Activated naive CD4-positive, alpha-beta T cell treated with anti-CD3 and anti-CD28 coated beads, Interleukin-2, amount 50 U/mL, for 72 hours (primary cell): ENCODE data around the gene CLCF1. TPM values are rescaled to one million over a fixed set of nuclear protein-coding genes. Genes with fewer than 3 reads are reported as not detected.
A peak's percentile ranks its signal among the peaks of the same experiment; 100 is the strongest.

Source experiments
- ATAC-seq, 2 donors: fragments of 150-1000 bp; cut with Tn5 transposase; 2 replicates each; pipeline ENCODE4 v1.10.0; 2021; ENCODE audit warnings: mild to moderate bottlenecking in 2 of 2, moderate library complexity in 2 of 2
- DNase-seq, 2 donors: peaks; one replicate each; pipeline ENCODE4 v3.0.0; 2021 to 2022; ENCODE audit warnings: low spot score in 2 of 2
- H3K27ac Mint-ChIP-seq, 2 donors: one replicate each; pipeline ENCODE4 v1.8.0; 2022; ENCODE audit warnings: mild to moderate bottlenecking in 2 of 2, mixed read lengths in 2 of 2
- H3K36me3 Mint-ChIP-seq, 2 donors: one replicate each; pipeline ENCODE4 v1.8.0; 2022; ENCODE audit warnings: mixed read lengths in 2 of 2
- H3K9me3 Mint-ChIP-seq, 2 donors: one replicate each; pipeline ENCODE4 v1.8.0; 2022; ENCODE audit warnings: mixed read lengths in 2 of 2
- total RNA-seq, 2 donors: library from RNA; stranded (reverse); gene quantifications; one replicate each; pipeline ENCODE4 v1.2.3, GENCODE V29; 2022

The CLCF1 gene
- total RNA-seq, 2 donors from 2014 or later = 0.89 TPM; not detected in 1

GRCh38 chr11:67372321-67372992 is 941 bp downstream of the CLCF1 start:
- Mint-ChIP-seq H3K27ac (no peak overlapping the region), H3K9me3 (no peaks in the 10 kb centered on the region), H3K36me3 (no peaks in the 10 kb centered on the region)
- ATAC-seq (no peak), DNase-seq (no peak)

- no peak for ATAC-seq
- H3K9me3 Mint-ChIP-seq = no peaks in the 10 kb centered on the region
- no peak for DNase-seq
- no peaks in the 10 kb centered on the region for H3K36me3 Mint-ChIP-seq
- H3K27ac Mint-ChIP-seq = no peak overlapping the region
These were observed 1.5 kb downstream of the CLCF1 start for GRCh38 chr11:67371911-67372320.

- Mint-ChIP-seq H3K36me3 (no peaks in the 10 kb centered on the region), H3K27ac (no peak overlapping the region), H3K9me3 (no peaks in the 10 kb centered on the region)
- ATAC-seq (peak in 1 of 2 donors; percentile 29), DNase-seq (no peak)
These were observed 2.0 kb downstream of the CLCF1 start for GRCh38 chr11:67371189-67371910.

GRCh38 chr11:67370351-67371076 is 2.9 kb downstream of the CLCF1 start:
- H3K9me3 Mint-ChIP-seq = no peaks in the 10 kb centered on the region
- H3K27ac Mint-ChIP-seq = no peak overlapping the region
- ATAC-seq = no peak
- DNase-seq = no peak
- H3K36me3 Mint-ChIP-seq = no peaks in the 10 kb centered on the region

- no peaks in the 10 kb centered on the region for H3K36me3 Mint-ChIP-seq
- no peak for ATAC-seq
- H3K9me3 Mint-ChIP-seq = no peaks in the 10 kb centered on the region
- no peak overlapping the region for H3K27ac Mint-ChIP-seq
- no peak for DNase-seq
These were observed 3.6 kb downstream of the CLCF1 start for GRCh38 chr11:67369801-67370284.

GRCh38 chr11:67369275-67369674 is 4.1 kb downstream of the CLCF1 start:
- H3K27ac Mint-ChIP-seq = no peak overlapping the region
- no peaks in the 10 kb centered on the region for H3K9me3 Mint-ChIP-seq
- ATAC-seq (no peak), DNase-seq (no peak)
- H3K36me3 Mint-ChIP-seq = no peaks in the 10 kb centered on the region

- DNase-seq = no peak
- no peak overlapping the region for H3K27ac Mint-ChIP-seq
These were observed 4.8 kb downstream of the CLCF1 start for GRCh38 chr11:67368621-67369020.

GRCh38 chr11:67367761-67368227 is 5.6 kb downstream of the CLCF1 start:
- Mint-ChIP-seq H3K27ac (no peak overlapping the region), H3K36me3 (no peaks in the 10 kb centered on the region), H3K9me3 (no peaks in the 10 kb centered on the region)
- no peak for DNase-seq
- ATAC-seq = no peak

More at GRCh38 chr11:67368621-67369020, 4.8 kb downstream of the CLCF1 start:
- no peaks in the 10 kb centered on the region for H3K9me3 Mint-ChIP-seq
- peak; percentile 61 to 82 for ATAC-seq
- no peaks in the 10 kb centered on the region for H3K36me3 Mint-ChIP-seq

GRCh38 chr11:67366961-67367760 is 6.2 kb downstream of the CLCF1 start:
- no peak for ATAC-seq
- H3K36me3 Mint-ChIP-seq = no peaks in the 10 kb centered on the region
- no peaks in the 10 kb centered on the region for H3K9me3 Mint-ChIP-seq
- H3K27ac Mint-ChIP-seq = no peak overlapping the region
- no peak for DNase-seq

- Mint-ChIP-seq H3K36me3 (no peaks in the 10 kb centered on the region), H3K27ac (no peak overlapping the region), H3K9me3 (no peaks in the 10 kb centered on the region)
- DNase-seq (no peak), ATAC-seq (no peak)
These were observed 6.9 kb downstream of the CLCF1 start for GRCh38 chr11:67366546-67366945.

GRCh38 chr11:67365736-67366444 is 7.5 kb downstream of the CLCF1 start:
- H3K9me3 Mint-ChIP-seq = no peaks in the 10 kb centered on the region
- ATAC-seq (no peak), DNase-seq (no peak)
- H3K27ac Mint-ChIP-seq = no peak overlapping the region
- no peaks in the 10 kb centered on the region for H3K36me3 Mint-ChIP-seq

- DNase-seq = no peak
- H3K9me3 Mint-ChIP-seq = no peaks in the 10 kb centered on the region
- H3K27ac Mint-ChIP-seq = no peak overlapping the region
- no peaks in the 10 kb centered on the region for H3K36me3 Mint-ChIP-seq
- ATAC-seq = no peak
These were observed 8.3 kb downstream of the CLCF1 start for GRCh38 chr11:67364783-67365722.

GRCh38 chr11:67364169-67364568 is 9.2 kb downstream of the CLCF1 start:
- ATAC-seq (no peak), DNase-seq (no peak)
- H3K9me3 Mint-ChIP-seq = no peaks in the 10 kb centered on the region
- H3K27ac Mint-ChIP-seq = no peak overlapping the region
- H3K36me3 Mint-ChIP-seq = no peaks in the 10 kb centered on the region

GRCh38 chr11:67357831-67358670 is 15.3 kb downstream of the CLCF1 start:
- Mint-ChIP-seq H3K36me3 (no peaks in the 10 kb centered on the region), H3K9me3 (no peaks in the 10 kb centered on the region), H3K27ac (peak overlapping the region in 1 of 2 donors; percentile 51)
- DNase-seq (no peak), ATAC-seq (no peak)
